HepG2 (cell line): ENCODE results near the gene RREB1. TPM values are rescaled to one million over a fixed set of nuclear protein-coding genes. Genes with fewer than 3 reads are reported as not detected.

Experiments
- ARNT2 ChIP-seq: sonication (generic); formaldehyde crosslinking; IDR thresholded peaks from 2 replicates; pipeline ENCODE4 v1.8.0; 2022; ENCODE audit warnings: mild to moderate bottlenecking, low read depth, missing genetic modification reagents, moderate library complexity
- ASH2L ChIP-seq: fragments of 300-600, 200-600 bp; sonication (generic); IDR thresholded peaks from 2 replicates; pipeline ENCODE4 v1.7.0; 2017; ENCODE audit warnings: low read depth, mild to moderate bottlenecking, moderate library complexity, mixed read lengths, low read length; ENCODE audit not compliant: insufficient read length
- BHLHE40 ChIP-seq: IDR thresholded peaks from 2 replicates; pipeline ENCODE4 v1.6.1; 2011; ENCODE audit warnings: low read length, improper control_type of control experiment
- CBFB ChIP-seq: sonication (generic); formaldehyde crosslinking; IDR thresholded peaks from 2 replicates; pipeline ENCODE4 v1.4.0; 2020; ENCODE audit warnings: missing genetic modification reagents
- CEBPG ChIP-seq: IDR thresholded peaks from 2 replicates; pipeline ENCODE4 v1.6.1; 2016
- DNMT1 ChIP-seq: sonication (generic); formaldehyde crosslinking; IDR thresholded peaks from 2 replicates; pipeline ENCODE4 v1.5.1; 2020; ENCODE audit warnings: mild to moderate bottlenecking, missing genetic modification reagents
- FOSL2 ChIP-seq: sonication (generic); formaldehyde crosslinking; IDR thresholded peaks from 2 replicates; pipeline ENCODE4 v1.4.0; 2020; ENCODE audit warnings: missing genetic modification reagents
- KAT7 ChIP-seq: IDR thresholded peaks from 2 replicates; pipeline ENCODE4 v1.6.1; 2018; ENCODE audit warnings: borderline replicate concordance, missing compliant biosample characterization
- KDM2A ChIP-seq: sonication (generic); formaldehyde crosslinking; IDR thresholded peaks from 2 replicates; pipeline ENCODE4 v1.4.0; 2020; ENCODE audit warnings: low read depth, missing genetic modification reagents, borderline replicate concordance
- KMT2A ChIP-seq: sonication (generic); formaldehyde crosslinking; IDR thresholded peaks from 2 replicates; pipeline ENCODE4 v1.4.0; 2020; ENCODE audit warnings: missing genetic modification reagents
- NAIF1 ChIP-seq: sonication (generic); formaldehyde crosslinking; IDR thresholded peaks from 2 replicates; pipeline ENCODE4 v1.5.0; 2020; ENCODE audit warnings: mild to moderate bottlenecking, missing genetic modification reagents, borderline replicate concordance
- NKX3-1 ChIP-seq: sonication (generic); formaldehyde crosslinking; IDR thresholded peaks from 2 replicates; pipeline ENCODE4 v1.5.0; 2020; ENCODE audit warnings: missing genetic modification reagents
- NR2F6 ChIP-seq, 2 experiments: IDR thresholded peaks; 2 replicates each; pipeline ENCODE4 v1.6.1; 2016; ENCODE audit warnings: antibody characterized with exemption in 1 of 2, mild to moderate bottlenecking in 1 of 2
- PCBP1 ChIP-seq: fragments of 200-400 bp; formaldehyde crosslinking; IDR thresholded peaks from 2 replicates; pipeline ENCODE4 v1.6.1; 2017; ENCODE audit warnings: mild to moderate bottlenecking, low read depth, low read length, borderline replicate concordance
- PHF20 ChIP-seq: sonication (generic); formaldehyde crosslinking; IDR thresholded peaks from 2 replicates; pipeline ENCODE4 v1.5.0; 2020; ENCODE audit warnings: mild to moderate bottlenecking, missing genetic modification reagents
- RELA ChIP-seq: sonication (generic); formaldehyde crosslinking; IDR thresholded peaks from 2 replicates; pipeline ENCODE4 v1.4.0; 2020; ENCODE audit warnings: missing genetic modification reagents
- SAP130 ChIP-seq: IDR thresholded peaks from 2 replicates; pipeline ENCODE4 v1.6.1; 2016; ENCODE audit warnings: low read depth
- ZBTB21 ChIP-seq: sonication (generic); formaldehyde crosslinking; IDR thresholded peaks from 2 replicates; pipeline ENCODE4 v1.4.0; 2020; ENCODE audit warnings: missing genetic modification reagents
- ZFP41 ChIP-seq: sonication (generic); formaldehyde crosslinking; IDR thresholded peaks from 2 replicates; pipeline ENCODE4 v1.4.0; 2020; ENCODE audit warnings: mild to moderate bottlenecking, missing genetic modification reagents, borderline replicate concordance
- ZNF225 ChIP-seq: sonication (generic); formaldehyde crosslinking; IDR thresholded peaks from 2 replicates; pipeline ENCODE4 v1.4.0; 2020; ENCODE audit warnings: mild to moderate bottlenecking, missing genetic modification reagents
- ZNF33A ChIP-seq: sonication (generic); formaldehyde crosslinking; IDR thresholded peaks from 2 replicates; pipeline ENCODE4 v1.5.1; 2020; ENCODE audit warnings: missing genetic modification reagents, mild to moderate bottlenecking, moderate library complexity, borderline replicate concordance
- ZNF564 ChIP-seq: sonication (generic); formaldehyde crosslinking; IDR thresholded peaks from 2 replicates; pipeline ENCODE4 v1.8.1; 2023; ENCODE audit warnings: mild to moderate bottlenecking, missing genetic modification reagents
- ZNF747 ChIP-seq: sonication (generic); formaldehyde crosslinking; IDR thresholded peaks from 2 replicates; pipeline ENCODE4 v1.8.1; 2023; ENCODE audit warnings: missing genetic modification reagents, mild to moderate bottlenecking, borderline replicate concordance
- ZNF788 ChIP-seq: sonication (generic); formaldehyde crosslinking; IDR thresholded peaks from 2 replicates; pipeline ENCODE4 v1.5.0; 2020; ENCODE audit warnings: mild to moderate bottlenecking, missing genetic modification reagents, borderline replicate concordance
- ZSCAN20 ChIP-seq: sonication (generic); formaldehyde crosslinking; IDR thresholded peaks from 2 replicates; pipeline ENCODE4 v1.4.0; 2020; ENCODE audit warnings: missing genetic modification reagents, mild to moderate bottlenecking, borderline replicate concordance
- polyA plus RNA-seq, 8 experiments: library from polyadenylated mRNA; depleted of rRNA in 3 of 8; stranded (reverse) in 7 of 8; unstranded in 1 of 8; fragments of >200 nt; fragmentation: Illumina TruSeq in 4 of 8; extraction: Trizol in 4 of 8; gene quantifications; 2 replicates each; pipeline versions ENCODE4 v1.2.1 to v1.2.3, GENCODE V29; 2011 to 2016; ENCODE audit warnings: low read depth in 4 of 8, missing spikeins in 1 of 8, mixed read lengths in 1 of 8; ENCODE audit not compliant: insufficient read depth in 1 of 8
- total RNA-seq, 5 experiments: library from RNA; depleted of rRNA; stranded (reverse); fragments of >200 nt; fragmentation: Illumina TruSeq; extraction: Trizol; gene quantifications; 2 replicates each; pipeline ENCODE4 v1.2.3, GENCODE V29; 2016; ENCODE audit warnings: low read depth in 1 of 5
- TF ChIP-seq, protein P1 (sequence below): sonication (generic); formaldehyde crosslinking; IDR thresholded peaks from 2 replicates; pipeline ENCODE4 v1.4.0; 2020; ENCODE audit warnings: missing genetic modification reagents, borderline replicate concordance
- TF ChIP-seq, protein P2 (sequence below): sonication (generic); formaldehyde crosslinking; IDR thresholded peaks from 2 replicates; pipeline ENCODE4 v1.5.0; 2020; ENCODE audit warnings: missing genetic modification reagents

The RREB1 gene
- total and polyA plus RNA-seq, 2 of the 13 experiments (the other 11 are each of a cell fraction or from before 2014, with no cell fraction given), result 6.1 to 23.2 TPM

GRCh38 chr6:7112741-7113313 lies 5.1 kb downstream of the RREB1 start (continued):
- TF ChIP-seq, protein P1, sequence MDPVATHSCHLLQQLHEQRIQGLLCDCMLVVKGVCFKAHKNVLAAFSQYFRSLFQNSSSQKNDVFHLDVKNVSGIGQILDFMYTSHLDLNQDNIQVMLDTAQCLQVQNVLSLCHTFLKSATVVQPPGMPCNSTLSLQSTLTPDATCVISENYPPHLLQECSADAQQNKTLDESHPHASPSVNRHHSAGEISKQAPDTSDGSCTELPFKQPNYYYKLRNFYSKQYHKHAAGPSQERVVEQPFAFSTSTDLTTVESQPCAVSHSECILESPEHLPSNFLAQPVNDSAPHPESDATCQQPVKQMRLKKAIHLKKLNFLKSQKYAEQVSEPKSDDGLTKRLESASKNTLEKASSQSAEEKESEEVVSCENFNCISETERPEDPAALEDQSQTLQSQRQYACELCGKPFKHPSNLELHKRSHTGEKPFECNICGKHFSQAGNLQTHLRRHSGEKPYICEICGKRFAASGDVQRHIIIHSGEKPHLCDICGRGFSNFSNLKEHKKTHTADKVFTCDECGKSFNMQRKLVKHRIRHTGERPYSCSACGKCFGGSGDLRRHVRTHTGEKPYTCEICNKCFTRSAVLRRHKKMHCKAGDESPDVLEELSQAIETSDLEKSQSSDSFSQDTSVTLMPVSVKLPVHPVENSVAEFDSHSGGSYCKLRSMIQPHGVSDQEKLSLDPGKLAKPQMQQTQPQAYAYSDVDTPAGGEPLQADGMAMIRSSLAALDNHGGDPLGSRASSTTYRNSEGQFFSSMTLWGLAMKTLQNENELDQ, result no peak
- TF ChIP-seq ZNF564 (CRISPR knock-in tag) (no peak), ASH2L (peak; percentile 42), RELA (no peak), NAIF1 (no peak), KMT2A (peak; percentile 56; the same call in 1 of the 2 replicates), SAP130 (CRISPR knock-in tag) (peak; percentile 62), CEBPG (CRISPR knock-in tag) (0 out of 2 replicates have a peak, but pooled peaks have one; percentile 3), ZNF33A (CRISPR knock-in tag) (no peak), CBFB (CRISPR knock-in tag) (no peak), ZSCAN20 (no peak), ZNF747 (0 out of 2 replicates have a peak, but pooled peaks have one; percentile 39), KDM2A (CRISPR knock-in tag) (0 out of 2 replicates have a peak, but pooled peaks have one; percentile 17), BHLHE40 (0 out of 2 replicates have a peak, but pooled peaks have one; percentile 3), NR2F6 (IDR thresholded peaks at IDR 0.05) (no peak), NR2F6 (CRISPR knock-in tag; IDR thresholded peaks at IDR 0.05) (peak; percentile 10; the same call in 1 of the 2 replicates), DNMT1 (no peak), ARNT2 (CRISPR knock-in tag) (0 out of 2 replicates have a peak, but pooled peaks have one; percentile 19), PHF20 (no peak), FOSL2 (CRISPR knock-in tag) (peak; percentile 32; the same call in 1 of the 2 replicates), ZFP41 (no peak), PCBP1 (no peak), ZNF225 (CRISPR knock-in tag) (no peak), KAT7 (CRISPR knock-in tag) (peak; percentile 56; the same call in 1 of the 2 replicates), ZNF788 (CRISPR knock-in tag) (0 out of 2 replicates have a peak, but pooled peaks have one; percentile 54), NKX3-1 (CRISPR knock-in tag) (no peak), ZBTB21 (no peak)
- TF ChIP-seq, protein P2, sequence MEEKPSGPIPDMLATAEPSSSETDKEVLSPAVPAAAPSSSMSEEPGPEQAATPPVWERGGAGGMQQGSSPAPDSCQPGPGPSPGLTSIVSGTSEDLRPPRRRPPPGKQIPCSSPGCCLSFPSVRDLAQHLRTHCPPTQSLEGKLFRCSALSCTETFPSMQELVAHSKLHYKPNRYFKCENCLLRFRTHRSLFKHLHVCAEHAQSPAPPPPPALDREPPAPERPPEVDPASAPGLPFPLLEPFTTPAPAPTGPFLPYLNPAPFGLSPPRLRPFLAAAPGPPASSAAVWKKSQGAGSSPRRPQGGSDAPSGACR (CRISPR knock-in tag), result no peak
